H1 (cell line): ENCODE measurements around the gene EPHA3. TPM values are rescaled to one million over a fixed set of nuclear protein-coding genes. Genes with fewer than 3 reads are reported as not detected.
A peak's percentile ranks its signal among the peaks of the same experiment; 100 is the strongest.

Source experiments
- ATF2 ChIP-seq: IDR thresholded peaks from 2 replicates; pipeline ENCODE4 v1.6.1; 2012; ENCODE audit warnings: low read length, inconsistent platforms
- CBX8 ChIP-seq: fragments of 300-800, 300-1000 bp; sonication (generic); IDR thresholded peaks from 2 replicates; pipeline ENCODE4 v1.7.1; 2016; ENCODE audit warnings: low read depth, low read length, borderline replicate concordance
- CREB1 ChIP-seq: IDR thresholded peaks from 2 replicates; pipeline ENCODE4 v1.6.1; 2012; ENCODE audit warnings: inconsistent platforms
- CTBP2 ChIP-seq: IDR thresholded peaks from 2 replicates; pipeline ENCODE4 v1.7.0; 2011; ENCODE audit warnings: borderline replicate concordance, mild to moderate bottlenecking, moderate library complexity, mixed read lengths, low read length; ENCODE audit not compliant: insufficient read depth, insufficient read length
- EGR1 ChIP-seq: IDR thresholded peaks from 2 replicates; pipeline ENCODE4 v1.6.1; 2011; ENCODE audit warnings: low read depth, low read length, borderline replicate concordance
- FOSL1 ChIP-seq: IDR thresholded peaks from 2 replicates; pipeline ENCODE4 v1.6.1; 2011; ENCODE audit warnings: mild to moderate bottlenecking, low read depth, low read length, moderate library complexity; ENCODE audit not compliant: insufficient read depth
- GTF2F1 ChIP-seq: IDR thresholded peaks from 2 replicates; pipeline ENCODE4 v1.6.1; 2012; ENCODE audit warnings: low read depth, low read length, improper control_type of control experiment, borderline replicate concordance
- JUND ChIP-seq: IDR thresholded peaks from 2 replicates; pipeline ENCODE4 v1.6.1; 2011; ENCODE audit warnings: mild to moderate bottlenecking, improper control_type of control experiment, low read length
- NANOG ChIP-seq: IDR thresholded peaks from 2 replicates; pipeline ENCODE4 v1.6.1; 2011; ENCODE audit warnings: low read length, low read depth, mild to moderate bottlenecking, inconsistent platforms; ENCODE audit not compliant: insufficient read depth, poor library complexity, severe bottlenecking
- POLR2A ChIP-seq, 2 experiments: IDR thresholded peaks; 1 replicate in 1 of 2; 2 replicates in 1 of 2; pipeline ENCODE4 v1.6.1; 2011; ENCODE audit warnings: low read depth in 2 of 2, low read length in 2 of 2, mild to moderate bottlenecking in 2 of 2; ENCODE audit errors: control extremely low read depth in 1 of 2
- SIN3A ChIP-seq, 2 experiments: IDR thresholded peaks in 1 of 2; conservative IDR thresholded peaks in 1 of 2; 2 replicates each; pipeline ENCODE4 v1.6.1; 2011 to 2012; ENCODE audit warnings: low read length in 2 of 2, improper control_type of control experiment in 1 of 2, low read depth in 1 of 2, mild to moderate bottlenecking in 1 of 2
- SRF ChIP-seq: IDR thresholded peaks from 2 replicates; pipeline ENCODE4 v1.6.1; 2011; ENCODE audit warnings: mild to moderate bottlenecking, low read depth, low read length, moderate library complexity
- TAF1 ChIP-seq: IDR thresholded peaks from 2 replicates; pipeline ENCODE4 v1.6.1; 2011; ENCODE audit warnings: mild to moderate bottlenecking, low read depth, low read length
- TBP ChIP-seq: IDR thresholded peaks from 2 replicates; pipeline ENCODE4 v1.6.1; 2011; ENCODE audit warnings: low read depth, low read length, improper control_type of control experiment
- TEAD4 ChIP-seq: IDR thresholded peaks from 2 replicates; pipeline ENCODE4 v1.6.1; 2012; ENCODE audit warnings: low read depth, low read length, inconsistent platforms, mixed read lengths
- USF2 ChIP-seq: IDR thresholded peaks from 2 replicates; pipeline ENCODE4 v1.6.1; 2011; ENCODE audit warnings: low read length, improper control_type of control experiment
- YY1 ChIP-seq: IDR thresholded peaks from 2 replicates; pipeline ENCODE4 v1.6.1; 2011; ENCODE audit warnings: low read depth, mild to moderate bottlenecking, low read length
- polyA plus RNA-seq, 7 experiments: library from polyadenylated mRNA; depleted of rRNA in 3 of 7; stranded (reverse) in 5 of 7; unstranded in 2 of 7; fragments of >200 nt in 5 of 7; fragments of 200-250 nt in 2 of 7; gene quantifications; 1 replicate in 5 of 7; 2 replicates in 1 of 7; 4 replicates in 1 of 7; pipeline versions ENCODE4 v1.2.1 to v1.2.3, GENCODE V29; 2011 to 2013; ENCODE audit warnings: missing spikeins in 2 of 7, mixed read lengths in 2 of 7
- total RNA-seq: library from RNA; stranded (reverse); fragmentation: NEBNext Ultra II Directional; extraction: Animal tissue kit (Norgen Biotek cat#: 25700); gene quantifications from 2 replicates; pipeline ENCODE4 v1.2.1, GENCODE V29; 2021

EPHA3 gene
- total and polyA plus RNA-seq, 2 of the 8 experiments (the other 6 are each of a cell fraction or from before 2014, with no cell fraction given): 0.09 to 0.22 TPM

- TF ChIP-seq USF2: no peak
- TF ChIP-seq TEAD4: no peak
- no peak for TF ChIP-seq GTF2F1
- TF ChIP-seq CREB1: 0 out of 2 replicates have a peak, but pooled peaks have one; percentile 25
- no peak for TF ChIP-seq CTBP2
- no peak for TF ChIP-seq CBX8
- TF ChIP-seq TBP: peak; percentile 75
- 0 out of 2 replicates have a peak, but pooled peaks have one; percentile 38 for TF ChIP-seq TAF1
- TF ChIP-seq POLR2A (IDR thresholded peaks at IDR 0.05; ENCODE audit: control extremely low read depth in 1 of 2, low read depth in 2 of 2, low read length in 2 of 2): no peak
- no peak for TF ChIP-seq FOSL1
- no peak for TF ChIP-seq NANOG
- TF ChIP-seq YY1: no peak; the same call in 1 of the 2 replicates
- TF ChIP-seq ATF2: no peak
- no peak for TF ChIP-seq SRF
- TF ChIP-seq JUND: 0 out of 2 replicates have a peak, but pooled peaks have one; percentile 51
- 0 out of 4 replicates have a peak, but pooled peaks of 1 of the 2 experiments have one; percentile 33 for TF ChIP-seq SIN3A (conservative IDR thresholded peaks at IDR 0.05 in 1 of 2, IDR thresholded peaks at IDR 0.05 in 1 of 2; ENCODE audit: low read depth in 1 of 2, low read length in 2 of 2)
- TF ChIP-seq EGR1: no peak
These were observed 6.7 kb downstream of the EPHA3 start (continued) for GRCh38 chr3:89113893-89114840.
